Activated CD8-positive, alpha-beta memory T cell treated with anti-CD3 and anti-CD28 coated beads, Interleukin-2, amount 50 U/mL, for 1 hour (primary cell): ENCODE results near the gene MDFIC.

Experiments used
- DNase-seq: peaks from one replicate; pipeline ENCODE4 v3.0.0-alpha.2; 2020; ENCODE audit errors: extremely low read depth

MDFIC gene

DNA sequence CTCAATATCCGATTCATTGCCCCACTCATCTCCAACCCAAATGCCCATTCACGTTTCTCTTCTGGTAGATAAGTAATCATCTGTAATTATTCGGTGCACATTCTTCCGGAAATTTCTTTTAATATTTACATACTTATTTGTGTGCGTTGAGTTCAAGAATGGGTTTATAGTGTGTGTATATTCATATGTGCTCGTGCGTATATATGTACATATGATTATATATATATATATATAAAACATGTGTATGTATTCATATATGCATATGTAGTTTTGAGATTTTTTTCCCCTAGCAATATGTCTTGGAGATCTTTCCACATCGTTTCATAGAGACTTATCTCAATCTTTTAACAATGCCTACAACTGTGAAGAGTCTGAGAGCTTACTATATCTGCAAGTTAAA is 118.2 kb downstream of the MDFIC start:
- no peak for DNase-seq

DNA sequence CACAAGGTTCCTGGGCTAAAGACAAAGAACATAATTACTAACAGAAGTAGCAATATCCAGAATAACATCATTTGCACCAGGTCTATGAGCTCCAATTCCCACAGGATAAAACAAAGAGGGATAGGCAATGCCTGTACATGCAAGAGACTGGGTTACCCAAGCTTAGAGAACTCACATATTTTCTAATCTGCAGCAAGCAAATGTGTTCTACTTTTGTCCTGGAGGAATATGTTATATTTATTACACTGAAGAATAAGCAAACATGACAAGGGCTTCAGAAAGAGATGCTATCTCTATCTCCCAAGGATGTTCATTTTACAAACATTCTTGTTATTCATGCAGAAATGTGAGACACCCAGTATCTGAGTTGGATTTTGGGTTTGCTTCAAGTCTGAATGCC is 118.6 kb downstream of the MDFIC start:
- no peak for DNase-seq

DNA sequence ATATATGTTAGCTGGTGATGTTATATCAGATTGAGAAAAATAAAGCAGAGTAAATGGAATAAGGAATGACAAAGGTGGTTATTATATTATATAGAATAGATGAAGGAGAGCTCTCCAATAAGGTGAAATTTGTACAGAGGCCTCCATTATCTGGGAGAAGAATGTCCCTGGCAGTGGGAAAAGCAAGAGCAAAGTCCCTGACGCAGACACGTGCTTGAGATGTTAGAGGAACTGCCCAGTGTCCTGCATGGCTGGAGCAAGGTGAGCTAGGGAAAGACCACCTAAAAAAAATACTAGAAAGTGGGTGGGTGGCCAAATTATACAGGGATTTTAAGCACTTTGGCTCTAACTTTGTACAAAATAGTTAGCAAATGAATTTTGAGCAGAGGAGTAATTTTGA is 120.7 kb downstream of the MDFIC start:
- no peak for DNase-seq

DNA sequence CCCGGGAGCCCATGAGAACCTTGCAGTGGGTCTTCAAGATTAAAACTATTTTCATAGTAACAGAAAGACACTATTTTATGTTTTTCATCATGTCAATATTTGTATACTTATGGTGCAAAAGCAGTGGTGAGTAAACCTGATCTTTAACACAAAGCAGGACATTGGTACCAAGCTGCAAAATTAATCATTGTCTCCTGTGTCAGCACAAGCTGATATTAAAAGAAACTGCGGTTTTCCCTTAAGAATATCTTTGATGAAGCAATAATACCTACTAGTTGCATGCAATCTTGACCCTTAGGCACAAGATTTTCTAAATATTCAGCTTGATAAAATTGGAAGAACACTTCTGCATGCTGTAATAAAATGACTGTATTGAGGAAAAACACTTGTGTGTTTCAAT is 121.7 kb downstream of the MDFIC start:
- DNase-seq: no peak

DNA sequence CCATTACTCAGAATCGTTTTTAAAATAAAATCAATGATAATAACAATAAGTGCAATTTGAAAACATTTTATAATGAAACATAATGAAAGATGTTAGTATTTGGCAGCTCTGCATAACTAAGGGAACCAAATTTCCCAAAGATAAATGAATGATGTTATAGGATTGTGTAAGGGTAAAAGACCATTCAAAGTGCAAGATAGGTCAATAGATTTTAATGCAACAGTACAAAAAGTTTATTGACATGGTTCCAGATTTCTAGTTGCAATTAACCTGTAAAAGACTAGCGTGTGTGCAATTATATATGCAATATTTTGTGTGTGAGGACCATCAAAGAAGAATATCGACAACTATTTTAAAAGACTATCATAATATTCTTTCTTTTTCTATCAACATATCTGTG is 122.3 kb downstream of the MDFIC start:
- no peak for DNase-seq

DNA sequence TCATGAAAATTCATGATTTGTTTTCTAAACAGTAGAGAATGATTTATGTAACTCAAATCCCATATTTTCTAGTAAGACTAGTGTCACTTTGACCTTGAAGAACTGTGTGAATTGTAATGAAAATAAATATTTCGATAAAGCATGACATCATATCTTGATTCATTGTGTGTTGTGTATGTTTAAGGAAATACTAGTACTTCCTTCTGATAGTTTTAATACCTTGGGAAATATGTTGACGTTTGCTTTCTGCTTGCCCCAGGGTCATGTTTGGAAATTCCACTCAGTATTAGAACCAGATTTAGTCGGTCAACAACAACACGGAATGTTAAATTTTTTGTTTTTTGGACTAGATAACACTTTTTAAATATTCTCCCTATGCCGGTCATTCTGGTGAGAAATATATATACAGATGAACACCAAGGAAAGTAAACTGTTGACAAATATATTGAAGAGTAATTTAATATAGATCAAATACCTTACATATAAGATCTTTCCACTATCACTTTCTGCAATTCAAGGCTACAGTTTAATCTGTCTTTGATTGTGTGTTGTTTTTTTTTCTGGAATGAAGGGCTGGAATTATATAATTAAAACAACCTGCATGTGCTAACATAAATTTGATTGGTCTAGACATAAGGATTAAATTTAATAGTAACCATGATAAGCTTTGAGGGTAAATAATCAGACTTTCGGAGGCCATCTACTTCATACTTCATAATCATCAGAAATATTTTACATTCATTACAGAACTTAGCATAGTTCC is 126.2 kb downstream of the MDFIC start:
- DNase-seq: no peak

DNA sequence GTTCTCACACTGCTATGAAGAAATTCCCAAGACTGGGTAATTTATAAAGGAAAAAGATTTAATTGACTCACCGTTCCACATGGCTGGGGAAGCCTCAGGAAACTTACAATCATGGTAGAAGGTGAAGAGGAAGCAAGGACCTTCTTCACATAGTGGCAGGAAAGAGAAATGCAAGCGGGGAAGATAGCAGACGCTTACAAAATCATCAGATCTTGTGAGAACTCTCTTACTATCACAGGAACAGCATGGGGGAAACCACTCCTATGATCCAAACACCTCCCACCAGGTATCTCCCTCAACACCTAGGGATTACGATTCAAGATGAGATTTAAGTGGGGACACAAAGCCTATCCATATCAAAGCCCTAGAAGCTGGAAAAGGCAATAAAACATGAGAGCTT is 130.8 kb downstream of the MDFIC start:
- DNase-seq: no peak

DNA sequence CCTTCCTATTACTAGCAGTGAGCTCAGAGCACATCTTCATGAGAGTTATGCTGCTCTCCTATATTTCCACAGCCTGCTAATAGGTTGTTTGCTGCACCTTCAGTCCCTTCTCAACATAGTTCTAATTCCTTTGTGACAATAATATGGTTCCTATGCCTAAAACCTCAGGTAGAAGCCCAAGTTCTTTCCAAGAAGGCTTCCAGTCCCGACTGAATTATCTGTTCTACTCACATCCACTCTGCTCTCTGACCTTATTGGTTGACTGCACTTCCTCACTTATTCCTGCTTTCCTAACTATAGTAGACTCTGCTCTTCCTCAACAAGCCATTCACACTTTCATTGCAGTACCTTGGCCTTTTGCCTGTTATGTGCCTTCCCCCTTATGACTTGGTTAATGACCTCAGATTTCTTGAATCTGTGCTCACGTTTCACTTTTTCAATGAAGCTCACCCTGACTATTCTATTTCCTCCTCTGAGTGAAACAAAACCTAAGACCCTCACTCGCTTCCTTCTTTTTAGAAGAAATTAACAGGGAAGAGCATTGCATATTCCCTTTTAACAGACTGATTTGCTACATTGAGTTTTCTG is 132.7 kb downstream of the MDFIC start:
- no peak for DNase-seq

DNA sequence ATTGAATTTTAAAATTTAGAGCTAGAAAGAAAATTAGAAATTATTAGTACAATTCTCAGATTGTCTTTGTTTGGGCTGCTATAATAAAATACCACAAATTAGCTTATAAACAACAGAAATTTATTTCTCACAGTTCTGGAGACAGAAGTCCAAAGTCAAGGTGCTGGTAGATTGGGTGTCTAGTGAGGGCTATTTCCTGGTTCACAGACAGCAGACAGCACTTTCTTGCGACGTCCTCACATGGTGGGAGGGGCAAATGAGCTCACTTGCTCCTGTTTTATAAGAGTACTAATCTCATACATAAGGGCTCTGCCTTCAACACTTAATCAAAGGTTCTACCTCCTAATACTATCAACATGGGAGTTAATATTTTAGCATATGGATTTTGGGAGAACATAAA is 134.1 kb downstream of the MDFIC start:
- no peak for DNase-seq

DNA sequence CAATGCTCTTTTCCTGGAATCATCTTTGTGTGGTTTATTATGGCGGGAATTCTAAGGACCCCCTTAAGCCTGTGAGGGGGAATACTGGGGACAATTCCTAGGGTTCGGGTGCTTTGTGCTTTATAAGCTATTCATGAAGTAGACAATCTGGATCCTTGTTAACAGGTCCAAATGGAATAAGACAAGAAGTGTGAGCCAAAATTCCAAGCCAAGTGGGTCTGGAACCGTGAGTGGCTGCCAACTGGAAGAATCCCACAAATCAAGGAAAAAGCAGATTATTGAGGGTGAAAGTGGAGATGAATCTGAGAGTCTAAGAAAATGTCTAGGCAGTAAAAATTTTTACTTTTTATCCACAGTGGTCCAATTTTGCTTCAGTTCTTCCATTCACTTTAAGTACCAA is 136.8 kb downstream of the MDFIC start:
- no peak for DNase-seq

DNA sequence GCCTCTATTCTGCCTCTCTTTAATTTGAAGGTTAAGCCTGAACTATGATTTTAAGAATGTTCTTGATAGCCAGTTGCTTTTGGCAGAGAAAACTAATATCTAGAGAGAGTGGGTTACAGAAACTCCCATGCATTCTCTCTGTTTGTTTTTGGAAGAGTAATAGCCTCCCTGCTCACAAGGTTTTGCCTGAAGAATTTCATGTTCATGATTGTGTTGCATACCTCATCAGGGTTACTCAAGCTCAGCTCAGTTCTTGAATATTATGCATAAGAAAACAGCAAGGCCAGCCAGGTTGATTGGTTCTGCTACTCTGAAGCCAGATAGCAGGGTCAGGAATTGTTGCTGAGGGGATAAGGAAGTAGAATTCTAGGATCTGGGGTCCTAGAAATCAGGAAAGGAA is 137.4 kb downstream of the MDFIC start:
- no peak for DNase-seq

DNA sequence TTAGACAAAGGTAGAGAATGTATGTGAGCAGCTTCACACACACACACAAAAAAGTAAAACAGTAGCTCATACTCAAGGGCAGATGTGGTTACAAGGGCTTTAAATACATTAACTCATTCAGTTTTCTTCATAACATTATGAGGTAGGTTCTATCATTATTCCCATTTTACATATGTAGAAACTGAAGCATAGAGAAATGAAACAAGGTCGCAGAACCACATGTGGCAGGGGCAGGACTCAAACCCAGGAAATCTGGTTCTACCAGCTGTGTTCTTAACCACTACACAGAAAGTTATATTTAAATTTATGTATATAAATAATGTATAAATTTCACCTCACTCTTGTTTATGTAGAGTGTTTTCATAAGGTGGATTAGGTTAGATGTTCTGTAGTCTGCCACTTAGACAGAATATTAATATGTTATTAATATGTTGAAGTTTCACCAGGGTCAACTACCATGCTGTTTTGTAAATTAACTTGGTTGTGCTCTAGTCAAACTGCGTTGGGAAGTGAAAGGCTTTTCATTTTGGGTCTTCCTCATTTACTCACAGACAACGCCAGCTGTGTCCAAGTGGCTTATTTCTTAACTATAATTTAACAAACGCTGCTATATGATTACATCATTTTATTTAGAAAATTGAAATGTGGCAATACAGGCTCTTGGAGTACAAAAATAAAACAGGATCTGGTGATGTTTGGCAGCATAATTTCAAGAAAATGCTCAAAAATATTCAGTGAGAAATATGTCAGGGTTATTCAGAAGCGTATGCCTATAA is 138.4 kb downstream of the MDFIC start:
- no peak for DNase-seq

DNA sequence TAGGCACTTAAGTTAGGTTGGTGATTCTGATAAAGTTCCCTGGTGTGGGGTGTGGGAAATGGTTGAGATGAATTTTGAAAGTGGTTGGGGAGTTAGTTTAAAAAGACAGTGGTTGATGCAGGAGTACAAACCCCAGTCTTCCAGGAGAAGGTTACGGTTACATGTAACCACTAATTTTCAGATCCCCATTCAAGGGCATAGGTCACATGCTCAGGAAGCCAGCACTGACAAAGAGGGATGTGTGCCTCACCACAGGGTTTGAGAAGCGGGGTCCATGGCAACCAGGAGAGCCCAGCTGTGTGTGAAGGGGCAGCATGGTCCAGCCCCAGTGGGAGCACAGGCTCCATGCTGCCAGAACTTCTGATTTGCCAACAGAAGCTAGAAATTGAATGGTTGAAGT is 144.2 kb downstream of the MDFIC start:
- DNase-seq: no peak

DNA sequence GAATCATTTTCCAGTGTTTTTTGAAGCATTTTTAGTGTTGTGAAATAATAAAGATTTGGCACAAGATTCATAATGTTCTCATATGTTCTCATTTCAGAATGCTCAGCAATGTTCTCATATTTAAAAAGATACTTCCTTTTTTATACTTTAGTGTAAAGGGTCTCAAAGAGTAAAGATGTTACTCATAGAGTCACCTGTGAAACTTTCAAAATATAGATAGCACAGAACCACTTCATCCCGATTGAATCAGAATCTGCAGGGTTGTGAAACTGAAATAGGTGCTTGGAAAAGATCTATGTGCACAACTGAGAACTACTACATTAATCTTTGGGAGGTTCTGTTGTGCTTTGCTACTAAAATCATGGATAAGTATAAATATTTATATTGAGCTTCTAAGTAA is 144.7 kb downstream of the MDFIC start:
- DNase-seq: no peak

DNA sequence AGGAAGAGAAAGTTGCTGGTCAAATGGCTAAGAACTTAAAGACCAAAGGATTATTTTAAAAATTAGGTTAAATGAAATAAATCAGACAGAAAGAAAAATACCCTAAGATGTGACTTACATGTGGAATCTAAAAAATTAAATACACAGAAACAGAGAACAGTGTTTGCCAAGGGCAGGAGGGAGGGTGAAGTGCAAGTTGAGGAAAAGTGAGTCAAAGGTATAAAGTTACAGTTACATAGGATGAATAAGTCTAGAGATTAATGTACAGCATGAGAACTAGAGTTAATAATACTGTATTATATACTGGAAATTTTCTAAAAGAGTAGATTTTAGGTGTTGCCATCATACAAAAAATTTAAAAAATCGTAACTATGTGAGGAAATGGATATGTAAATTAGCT is 146.3 kb downstream of the MDFIC start:
- DNase-seq: no peak
